HG02981 (cell line): ENCODE data around the gene SPATA13.

Source experiments
- ATAC-seq: cut with Tn5 transposase; IDR thresholded peaks from one replicate; pipeline ENCODE4 v1.9.1; 2021; ENCODE audit warnings: mild to moderate bottlenecking, moderate library complexity; ENCODE audit not compliant: unreplicated experiment

SPATA13 gene

GRCh38 chr13:24353736-24354135 lies 193.2 kb downstream of the SPATA13 start:
- no peak for ATAC-seq

- no peak for ATAC-seq
Observed at GRCh38 chr13:24355103-24355502, 194.6 kb downstream of the SPATA13 start.

- ATAC-seq = no peak
Observed at GRCh38 chr13:24356270-24356669, 195.8 kb downstream of the SPATA13 start.
